HG02623 (cell line): ENCODE data around the gene PIGC.

Source experiments
- ATAC-seq: cut with Tn5 transposase; IDR thresholded peaks from one replicate; pipeline ENCODE4 v1.9.1; 2021; ENCODE audit warnings: moderate library complexity; ENCODE audit not compliant: unreplicated experiment

The PIGC gene

GRCh38 chr1:172443666-172444453, at the start of gene PIGC:
TSS of gene PIGC (minus strand) at chr1:172444069. CDS start at chr1:172442622, 1,447 bp downstream.
- ATAC-seq: peak; percentile 99

- ATAC-seq: no peak
Measured at GRCh38 chr1:172492421-172492820, 48.6 kb upstream of the PIGC start.

GRCh38 chr1:172489847-172490246, 46.0 kb upstream of the PIGC start:
- no peak for ATAC-seq

GRCh38 chr1:172488393-172488792, 44.5 kb upstream of the PIGC start:
- no peak for ATAC-seq

- no peak for ATAC-seq
Measured at GRCh38 chr1:172487550-172487949, 43.7 kb upstream of the PIGC start.

- ATAC-seq: no peak
Measured at GRCh38 chr1:172486805-172487454, 43.1 kb upstream of the PIGC start.

GRCh38 chr1:172485626-172486025, 41.8 kb upstream of the PIGC start:
- no peak for ATAC-seq

GRCh38 chr1:172484252-172484651, 40.4 kb upstream of the PIGC start:
- ATAC-seq: no peak

GRCh38 chr1:172483448-172483847, 39.6 kb upstream of the PIGC start:
- no peak for ATAC-seq

- ATAC-seq: no peak
Measured at GRCh38 chr1:172482044-172482443, 38.2 kb upstream of the PIGC start.

GRCh38 chr1:172480431-172480830, 36.6 kb upstream of the PIGC start:
- ATAC-seq: no peak

GRCh38 chr1:172478485-172478884, 34.6 kb upstream of the PIGC start:
- ATAC-seq: no peak

GRCh38 chr1:172477741-172478140, 33.9 kb upstream of the PIGC start:
- no peak for ATAC-seq

GRCh38 chr1:172477216-172477615, 33.3 kb upstream of the PIGC start:
- no peak for ATAC-seq

GRCh38 chr1:172476218-172476811, 32.4 kb upstream of the PIGC start:
- ATAC-seq: no peak

GRCh38 chr1:172473842-172474241, 30.0 kb upstream of the PIGC start:
- no peak for ATAC-seq

- no peak for ATAC-seq
Measured at GRCh38 chr1:172473302-172473701, 29.4 kb upstream of the PIGC start.

- ATAC-seq: no peak
Measured at GRCh38 chr1:172472495-172472894, 28.6 kb upstream of the PIGC start.

GRCh38 chr1:172471666-172472065, 27.8 kb upstream of the PIGC start:
- no peak for ATAC-seq

- ATAC-seq: no peak
Measured at GRCh38 chr1:172470149-172470548, 26.3 kb upstream of the PIGC start.

GRCh38 chr1:172469717-172470116, 25.8 kb upstream of the PIGC start:
- ATAC-seq: no peak

GRCh38 chr1:172468296-172468695, 24.4 kb upstream of the PIGC start:
- ATAC-seq: no peak
